ENCODE data around the gene PTPRK.

Gene PTPRK

DNA sequence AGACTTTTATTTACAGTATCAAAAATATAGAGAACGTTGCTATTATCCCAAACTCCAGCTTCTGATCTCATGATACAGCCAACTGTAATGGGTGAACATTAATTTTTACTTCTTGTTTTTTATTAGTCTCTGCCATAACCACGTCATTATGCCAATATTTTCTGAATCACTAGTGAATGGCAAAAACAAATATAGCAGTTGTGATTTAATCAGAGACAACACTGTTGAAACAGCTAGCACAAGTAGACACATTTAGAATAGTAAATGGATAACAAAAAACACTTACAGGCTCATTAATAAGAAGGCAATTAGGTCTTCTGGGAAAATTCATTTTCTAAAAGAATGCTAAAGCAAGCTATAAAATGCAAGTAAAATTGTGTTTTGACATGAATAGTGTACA is 8.1 kb downstream of the PTPRK start:
- H3K4me1 ChIP-seq (ENCODE audit: control insufficient read depth, insufficient read depth, low read length) = peaks cover 26% of the 10 kb centered on the region

DNA sequence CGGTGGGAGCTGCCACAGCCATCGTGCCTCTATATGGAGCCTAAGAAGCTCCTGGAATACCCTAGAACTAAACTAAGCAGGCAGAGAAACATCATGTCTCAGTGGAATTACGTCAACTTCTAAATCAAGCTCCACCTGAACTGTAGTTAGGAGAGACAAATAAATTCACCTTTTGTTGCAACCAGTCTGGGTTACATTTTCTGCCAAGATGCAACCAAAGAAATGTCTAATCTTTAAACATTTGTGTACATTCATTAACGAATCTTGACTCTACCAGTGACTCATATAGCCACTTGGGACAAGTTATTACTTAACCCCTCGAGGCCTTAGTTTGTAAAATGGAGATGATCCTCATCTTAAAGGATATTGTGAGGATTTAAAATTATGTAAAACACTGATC is 8.9 kb downstream of the PTPRK start:
- peaks cover 18% of the 10 kb centered on the region for H3K4me1 ChIP-seq (ENCODE audit: control insufficient read depth, insufficient read depth, low read length)
- H3K27me3 ChIP-seq (ENCODE audit: control insufficient read depth, insufficient read depth, low read length) = no peaks in the 10 kb centered on the region
- no peak overlapping the region for H3K4me3 ChIP-seq (ENCODE audit: low read length)
- no peaks in the 10 kb centered on the region for H3K36me3 ChIP-seq (ENCODE audit: control insufficient read depth, insufficient read depth, low read length)
- no peak overlapping the region for H3K27ac ChIP-seq (ENCODE audit: low read depth, low read length)
- H3K9ac ChIP-seq (ENCODE audit: low read length) = no peak overlapping the region

More for the DNA sequence above, 8.1 kb downstream of the PTPRK start:
- H3K36me3 ChIP-seq (ENCODE audit: control insufficient read depth, insufficient read depth, low read length) = no peaks in the 10 kb centered on the region
- H3K9ac ChIP-seq (ENCODE audit: low read length) = no peak overlapping the region
- no peak overlapping the region for H3K27ac ChIP-seq (ENCODE audit: low read depth, low read length)
- H3K4me3 ChIP-seq (ENCODE audit: low read length) = no peak overlapping the region
- H3K27me3 ChIP-seq (ENCODE audit: control insufficient read depth, insufficient read depth, low read length) = no peaks in the 10 kb centered on the region

DNA sequence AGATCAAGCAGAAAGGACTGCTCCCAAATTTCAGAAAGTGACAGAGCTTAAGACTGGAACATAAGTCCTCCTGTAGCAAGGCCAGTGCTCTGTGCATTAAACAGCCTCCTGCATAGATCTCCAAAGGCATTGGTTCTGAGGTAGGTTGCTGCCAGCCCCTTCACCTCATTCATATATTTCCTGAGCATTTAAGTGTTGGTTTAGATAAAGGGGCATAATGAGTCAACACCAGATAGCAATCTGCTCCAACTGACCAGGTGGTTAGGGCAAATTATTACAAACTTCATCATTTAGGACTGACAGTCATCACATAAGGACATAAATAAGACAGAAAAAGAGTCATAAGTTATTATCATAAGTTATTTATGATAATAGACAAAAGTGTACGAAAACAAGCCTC is 10.7 kb downstream of the PTPRK start:
- peaks cover 8% of the 10 kb centered on the region for H3K4me1 ChIP-seq (ENCODE audit: control insufficient read depth, insufficient read depth, low read length)
- H3K27me3 ChIP-seq (ENCODE audit: control insufficient read depth, insufficient read depth, low read length) = no peaks in the 10 kb centered on the region
- no peaks in the 10 kb centered on the region for H3K36me3 ChIP-seq (ENCODE audit: control insufficient read depth, insufficient read depth, low read length)
- H3K27ac ChIP-seq (ENCODE audit: low read depth, low read length) = no peak overlapping the region
- no peak overlapping the region for H3K4me3 ChIP-seq (ENCODE audit: low read length)
- H3K9ac ChIP-seq (ENCODE audit: low read length) = no peak overlapping the region

DNA sequence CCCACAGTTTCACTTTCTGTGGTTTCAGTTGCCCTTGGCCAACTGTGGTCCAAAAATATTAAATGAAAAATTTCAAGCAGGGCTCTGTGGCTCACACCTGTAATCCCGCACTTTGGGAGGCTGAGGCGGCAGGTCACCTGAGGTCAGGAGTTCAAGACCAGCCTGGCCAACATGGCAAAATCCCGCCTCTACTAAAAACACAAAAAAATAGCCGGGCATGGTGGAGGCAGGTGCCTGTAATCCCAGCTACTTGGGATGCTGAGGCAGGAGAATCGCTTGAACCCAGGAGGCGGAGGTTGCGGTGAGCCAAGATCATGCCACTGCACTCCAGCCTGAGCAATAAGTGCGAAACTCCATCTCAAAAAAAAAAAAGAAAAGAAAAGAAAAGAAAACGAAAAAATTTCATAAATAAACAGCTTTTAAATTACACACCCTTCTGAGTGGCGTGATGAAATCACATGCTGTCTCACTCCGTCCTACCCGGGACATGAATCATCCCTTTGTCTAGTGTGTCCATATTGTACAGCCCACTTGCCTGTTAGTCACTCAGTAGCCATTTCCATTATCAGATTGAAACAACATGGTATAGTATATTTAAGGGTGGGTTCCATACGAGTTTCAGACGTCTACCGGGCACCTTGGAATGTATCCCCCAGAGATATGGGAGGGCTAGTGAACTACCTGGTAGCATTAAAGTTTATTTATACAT is 11.7 kb downstream of the PTPRK start:
- H3K27me3 ChIP-seq (ENCODE audit: control insufficient read depth, insufficient read depth, low read length) = no peaks in the 10 kb centered on the region
- peaks cover 10% of the 10 kb centered on the region for H3K4me1 ChIP-seq (ENCODE audit: control insufficient read depth, insufficient read depth, low read length)
- no peak overlapping the region for H3K9ac ChIP-seq (ENCODE audit: low read length)
- H3K4me3 ChIP-seq (ENCODE audit: low read length) = no peak overlapping the region
- H3K36me3 ChIP-seq (ENCODE audit: control insufficient read depth, insufficient read depth, low read length) = no peaks in the 10 kb centered on the region
- H3K27ac ChIP-seq (ENCODE audit: low read depth, low read length) = no peak overlapping the region

DNA sequence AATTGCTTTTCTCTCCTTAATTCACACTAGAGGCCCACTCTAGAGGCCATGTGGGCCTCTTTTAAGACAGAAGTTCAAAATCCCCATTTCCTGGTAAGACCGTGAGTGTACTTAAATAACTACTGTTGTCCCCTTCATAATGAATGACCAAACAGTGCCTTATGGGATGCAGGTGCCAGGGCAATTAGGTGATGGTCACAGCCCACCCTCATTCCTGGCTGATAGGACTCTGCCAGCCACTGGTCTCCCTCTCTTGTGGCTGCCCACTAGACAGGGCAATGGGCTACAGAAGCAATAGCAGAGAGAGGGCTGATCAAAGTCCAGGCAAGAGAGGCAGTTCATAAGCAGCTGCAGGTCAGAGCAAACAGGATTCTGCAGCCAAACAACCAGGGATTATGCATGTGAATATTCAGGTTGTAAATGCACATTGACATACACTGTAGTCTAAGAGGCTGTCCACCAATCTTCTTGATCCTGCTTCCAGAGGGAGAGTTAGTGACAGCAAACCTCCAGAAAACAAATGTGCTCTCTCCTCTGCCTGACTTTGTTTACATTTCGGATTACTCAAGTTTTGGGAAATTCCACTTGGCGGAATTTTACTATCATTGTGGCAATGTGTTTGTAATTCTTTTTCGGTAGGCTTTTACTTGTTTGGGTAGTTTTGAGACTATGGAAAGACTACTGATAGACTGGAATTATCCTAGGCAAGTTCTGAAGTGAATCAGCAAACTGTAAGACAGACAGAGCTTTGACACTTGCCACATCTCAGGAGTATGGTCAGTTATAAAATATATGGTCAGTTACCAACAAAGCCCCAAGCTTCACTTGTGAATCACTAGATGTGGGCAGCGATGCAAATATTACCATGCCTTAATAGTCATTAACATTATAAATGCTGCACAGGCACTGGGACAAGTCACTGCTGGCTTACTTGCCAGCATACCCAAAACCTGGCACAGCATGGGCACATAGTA is 12.8 kb downstream of the PTPRK start:
- no peak overlapping the region for H3K9ac ChIP-seq (ENCODE audit: low read length)
- H3K27me3 ChIP-seq (ENCODE audit: control insufficient read depth, insufficient read depth, low read length) = no peaks in the 10 kb centered on the region
- no peak overlapping the region for H3K27ac ChIP-seq (ENCODE audit: low read depth, low read length)
- H3K4me1 ChIP-seq (ENCODE audit: control insufficient read depth, insufficient read depth, low read length) = peaks cover 10% of the 10 kb centered on the region
- no peaks in the 10 kb centered on the region for H3K36me3 ChIP-seq (ENCODE audit: control insufficient read depth, insufficient read depth, low read length)
- no peak overlapping the region for H3K4me3 ChIP-seq (ENCODE audit: low read length)

DNA sequence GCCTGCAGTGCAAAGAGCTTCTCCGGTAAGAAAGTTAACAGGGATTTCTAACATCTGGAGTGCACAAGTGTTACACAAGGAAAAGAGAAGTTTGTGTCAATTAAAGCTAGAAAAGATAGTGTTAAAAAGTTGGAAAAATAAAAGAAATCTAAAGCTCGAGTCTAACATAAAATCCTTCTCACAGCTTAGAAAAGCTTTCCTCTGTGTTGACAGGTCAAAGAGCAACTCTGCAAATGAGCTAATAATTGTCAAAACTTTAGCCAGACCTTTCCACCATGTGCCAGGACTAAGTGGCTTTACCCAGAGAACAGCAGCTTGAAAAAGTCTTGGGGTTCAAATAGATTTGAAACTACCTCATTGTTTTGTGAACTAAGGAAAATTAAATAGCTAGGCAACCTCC is 14.8 kb downstream of the PTPRK start:
- Histone ChIP-seq H3K9ac (ENCODE audit: low read length) (no peak overlapping the region), H3K36me3 (ENCODE audit: control insufficient read depth, insufficient read depth, low read length) (no peaks in the 10 kb centered on the region), H3K4me3 (ENCODE audit: low read length) (no peak overlapping the region), H3K4me1 (ENCODE audit: control insufficient read depth, insufficient read depth, low read length) (peaks cover 10% of the 10 kb centered on the region), H3K27ac (ENCODE audit: low read depth, low read length) (no peak overlapping the region), H3K27me3 (ENCODE audit: control insufficient read depth, insufficient read depth, low read length) (no peaks in the 10 kb centered on the region)

DNA sequence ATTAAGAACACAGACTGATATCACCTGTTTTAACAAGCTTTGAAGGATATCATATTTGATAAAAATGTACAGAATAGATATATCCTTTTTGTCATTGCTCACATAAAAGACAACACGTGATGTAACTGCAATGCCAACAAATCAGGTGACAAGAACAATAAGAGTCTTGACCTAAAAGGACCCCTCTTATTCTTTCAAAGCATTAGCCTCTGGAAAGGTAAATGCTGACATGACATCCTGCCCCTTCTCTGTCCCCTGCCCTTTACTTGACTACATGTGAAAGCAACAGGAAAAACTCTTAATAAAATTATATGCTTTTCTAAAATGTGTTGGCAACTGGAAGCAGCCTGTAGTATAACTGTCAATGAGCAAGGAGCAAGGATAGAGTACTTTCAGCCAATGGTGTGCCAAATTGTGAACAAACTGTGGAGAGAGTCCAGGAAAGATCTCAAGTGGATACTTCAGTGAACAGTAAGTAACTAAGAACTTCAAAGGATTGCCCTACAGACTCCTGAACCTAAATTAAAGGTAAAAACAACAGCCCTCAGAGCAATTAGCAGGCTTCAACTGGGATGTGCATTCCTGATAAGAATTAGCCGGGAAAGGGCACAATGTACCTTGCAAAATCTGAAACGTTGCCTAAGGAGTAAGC is 16.3 kb downstream of the PTPRK start:
- H3K36me3 ChIP-seq (ENCODE audit: control insufficient read depth, insufficient read depth, low read length) = no peaks in the 10 kb centered on the region

DNA sequence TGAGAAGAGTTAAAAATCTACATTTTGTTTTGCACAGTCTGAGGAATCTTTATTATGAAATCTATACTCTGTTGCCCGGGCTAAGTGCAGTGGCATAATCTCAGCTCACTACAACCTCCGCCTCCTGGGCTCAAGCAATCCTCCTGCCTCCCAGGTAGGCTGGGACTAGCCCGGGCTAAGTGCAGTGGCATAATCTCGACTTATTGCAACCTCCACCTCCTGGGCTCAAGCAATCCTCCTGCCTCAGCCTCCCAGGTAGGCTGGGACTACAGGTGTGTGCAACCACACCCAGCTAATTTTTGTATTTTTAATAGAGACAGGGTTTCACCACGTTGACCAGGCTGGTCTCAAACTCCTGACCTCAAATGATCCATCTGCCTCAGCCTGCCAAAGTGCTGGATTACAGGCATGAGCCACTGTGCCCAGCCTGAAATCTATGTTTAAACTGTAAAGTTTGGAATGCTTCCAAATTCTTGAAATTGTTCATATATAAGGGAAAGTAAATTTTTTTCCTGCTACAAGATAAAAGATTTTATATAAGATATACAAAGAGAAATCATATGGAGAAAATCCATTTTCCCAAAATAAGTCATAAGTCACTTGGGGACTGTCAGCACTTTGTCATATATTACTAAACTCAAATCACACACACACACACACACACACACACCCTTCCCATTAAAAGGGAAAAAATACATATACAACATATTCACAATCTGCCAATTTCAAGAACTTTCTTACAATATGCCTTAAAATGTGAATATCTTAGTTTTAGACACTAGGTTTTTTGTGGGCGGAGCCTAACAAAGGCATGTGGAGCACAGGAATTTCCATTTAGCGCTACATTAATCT is 19.4 kb downstream of the PTPRK start:
- H3K36me3 ChIP-seq (ENCODE audit: control insufficient read depth, insufficient read depth, low read length) = no peaks in the 10 kb centered on the region
- no peak overlapping the region for H3K27ac ChIP-seq (ENCODE audit: low read depth, low read length)
- no peak overlapping the region for H3K4me3 ChIP-seq (ENCODE audit: low read length)
- no peak overlapping the region for H3K9ac ChIP-seq (ENCODE audit: low read length)
- no peaks in the 10 kb centered on the region for H3K27me3 ChIP-seq (ENCODE audit: control insufficient read depth, insufficient read depth, low read length)
- H3K4me1 ChIP-seq (ENCODE audit: control insufficient read depth, insufficient read depth, low read length) = peaks cover 9% of the 10 kb centered on the region

More for the DNA sequence above, 16.3 kb downstream of the PTPRK start:
- Histone ChIP-seq H3K4me1 (ENCODE audit: control insufficient read depth, insufficient read depth, low read length) (peaks cover 10% of the 10 kb centered on the region), H3K4me3 (ENCODE audit: low read length) (no peak overlapping the region), H3K27me3 (ENCODE audit: control insufficient read depth, insufficient read depth, low read length) (no peaks in the 10 kb centered on the region), H3K9ac (ENCODE audit: low read length) (no peak overlapping the region), H3K27ac (ENCODE audit: low read depth, low read length) (no peak overlapping the region)

DNA sequence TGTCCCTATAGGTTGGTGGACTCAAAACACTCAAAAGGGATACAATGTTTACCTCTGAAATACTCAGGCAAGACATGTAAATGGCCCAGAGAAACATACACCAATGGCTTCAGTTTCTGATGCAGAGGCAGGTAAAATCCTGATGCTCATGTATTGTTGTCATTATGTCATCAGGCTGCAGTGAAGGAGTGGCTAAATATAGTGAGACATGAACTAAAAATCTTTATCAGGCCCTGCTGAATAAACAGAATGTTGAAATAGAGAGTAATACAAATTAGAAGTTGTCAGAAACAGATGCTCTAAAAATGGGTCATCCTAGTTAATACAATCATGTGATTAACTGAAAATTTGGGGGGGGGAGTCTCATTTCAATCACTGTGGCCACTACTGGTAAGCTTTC is 20.4 kb downstream of the PTPRK start:
- Histone ChIP-seq H3K27ac (ENCODE audit: low read depth, low read length) (no peak overlapping the region), H3K4me3 (ENCODE audit: low read length) (no peak overlapping the region), H3K9ac (ENCODE audit: low read length) (no peak overlapping the region), H3K27me3 (ENCODE audit: control insufficient read depth, insufficient read depth, low read length) (no peaks in the 10 kb centered on the region), H3K4me1 (ENCODE audit: control insufficient read depth, insufficient read depth, low read length) (peaks cover 5% of the 10 kb centered on the region), H3K36me3 (ENCODE audit: control insufficient read depth, insufficient read depth, low read length) (no peaks in the 10 kb centered on the region)

DNA sequence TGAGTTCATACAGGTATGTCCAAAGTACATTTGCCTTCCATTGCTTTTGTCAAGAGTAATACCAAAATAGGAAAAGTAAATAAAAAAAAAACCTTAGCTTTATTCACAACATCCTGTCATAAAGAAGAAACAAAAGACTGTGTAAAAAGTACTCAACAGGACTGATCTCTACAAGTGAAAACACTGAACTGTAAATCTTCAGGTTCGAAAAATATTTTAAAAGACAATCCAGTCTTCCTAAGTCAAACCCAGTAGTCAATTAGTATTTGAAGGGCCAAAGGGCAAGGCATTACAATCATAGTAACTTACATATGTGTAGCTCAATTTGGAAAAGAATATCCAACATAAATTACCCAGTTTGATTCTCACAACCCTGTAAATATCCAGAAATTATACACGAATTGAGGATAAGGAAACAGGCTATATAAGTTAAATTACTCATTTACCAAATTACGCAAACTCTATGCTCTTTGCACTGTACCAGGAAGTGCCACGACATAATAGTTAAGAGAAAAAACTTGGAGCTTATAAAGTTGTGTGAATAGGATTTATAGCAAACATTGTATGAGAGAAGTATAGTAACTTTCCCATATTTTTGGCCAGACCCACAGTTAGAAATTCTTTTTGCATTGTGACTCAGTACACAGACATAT is 21.2 kb downstream of the PTPRK start:
- Histone ChIP-seq H3K4me3 (ENCODE audit: low read length) (no peak overlapping the region), H3K27ac (ENCODE audit: low read depth, low read length) (no peak overlapping the region), H3K36me3 (ENCODE audit: control insufficient read depth, insufficient read depth, low read length) (no peaks in the 10 kb centered on the region), H3K4me1 (ENCODE audit: control insufficient read depth, insufficient read depth, low read length) (peaks cover 3% of the 10 kb centered on the region), H3K9ac (ENCODE audit: low read length) (no peak overlapping the region), H3K27me3 (ENCODE audit: control insufficient read depth, insufficient read depth, low read length) (no peaks in the 10 kb centered on the region)

DNA sequence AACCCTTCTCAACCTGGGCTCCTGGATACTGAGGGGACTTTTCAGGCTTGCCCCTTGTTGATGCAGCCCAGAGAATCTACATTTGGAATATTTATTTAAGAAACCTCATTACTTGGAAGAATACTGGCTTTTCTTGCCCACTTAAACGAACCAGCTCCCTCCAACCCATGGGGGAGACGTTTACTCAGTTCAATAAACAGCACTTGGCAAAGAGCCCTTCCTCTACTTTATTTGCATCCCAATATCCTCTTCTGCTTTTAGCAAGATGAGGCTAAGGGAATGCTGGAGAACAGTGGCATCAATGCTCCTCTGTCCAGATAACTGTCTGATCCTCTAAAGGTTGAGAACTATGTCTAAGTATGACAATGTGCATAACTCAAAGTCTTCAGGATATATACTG is 22.2 kb downstream of the PTPRK start:
- Histone ChIP-seq H3K4me3 (ENCODE audit: low read length) (no peak overlapping the region), H3K36me3 (ENCODE audit: control insufficient read depth, insufficient read depth, low read length) (no peaks in the 10 kb centered on the region), H3K4me1 (ENCODE audit: control insufficient read depth, insufficient read depth, low read length) (peaks cover 3% of the 10 kb centered on the region), H3K27ac (ENCODE audit: low read depth, low read length) (no peak overlapping the region), H3K27me3 (ENCODE audit: control insufficient read depth, insufficient read depth, low read length) (no peaks in the 10 kb centered on the region), H3K9ac (ENCODE audit: low read length) (no peak overlapping the region)
